ENCODE results near the gene RBM20.

- TF ChIP-seq CTCF (IDR thresholded peaks at IDR 0.05; ENCODE audit: poor library complexity) (no peak), EZH2 (IDR thresholded peaks at IDR 0.05; ENCODE audit: borderline replicate concordance) (no peak), EZH2phosphoT487 (IDR thresholded peaks at IDR 0.05; ENCODE audit: low read depth, severe bottlenecking, unreplicated experiment) (no peak)
Measured at GRCh38 chr10:110632591-110633215, 11.4 kb upstream of the RBM20 start.

Measured in hepatocyte (in vitro differentiated cells).